Panc1 (cell line): ENCODE data around the gene FBXW7.

Experiments
- POLR2AphosphoS5 ChIP-seq: IDR thresholded peaks from 2 replicates; pipeline ENCODE4 v1.6.1; 2012; ENCODE audit warnings: mild to moderate bottlenecking, low read depth, low read length, moderate library complexity
- REST ChIP-seq, 2 experiments: IDR thresholded peaks; 2 replicates each; pipeline ENCODE4 v1.6.1; 2011 to 2012; ENCODE audit warnings: low read depth in 2 of 2, control low read depth in 1 of 2, low read length in 1 of 2, mild to moderate bottlenecking in 1 of 2, moderate library complexity in 1 of 2; ENCODE audit not compliant: insufficient read depth in 1 of 2
- TF ChIP-seq, protein P1 (sequence below): fragments of 450-650 bp; IDR thresholded peaks from 2 replicates; pipeline ENCODE4 v1.5.1; 2017; ENCODE audit warnings: mild to moderate bottlenecking

GRCh38 chr4:152577708-152578396, 42.0 kb upstream of the FBXW7 start:
- TF ChIP-seq, protein P1, sequence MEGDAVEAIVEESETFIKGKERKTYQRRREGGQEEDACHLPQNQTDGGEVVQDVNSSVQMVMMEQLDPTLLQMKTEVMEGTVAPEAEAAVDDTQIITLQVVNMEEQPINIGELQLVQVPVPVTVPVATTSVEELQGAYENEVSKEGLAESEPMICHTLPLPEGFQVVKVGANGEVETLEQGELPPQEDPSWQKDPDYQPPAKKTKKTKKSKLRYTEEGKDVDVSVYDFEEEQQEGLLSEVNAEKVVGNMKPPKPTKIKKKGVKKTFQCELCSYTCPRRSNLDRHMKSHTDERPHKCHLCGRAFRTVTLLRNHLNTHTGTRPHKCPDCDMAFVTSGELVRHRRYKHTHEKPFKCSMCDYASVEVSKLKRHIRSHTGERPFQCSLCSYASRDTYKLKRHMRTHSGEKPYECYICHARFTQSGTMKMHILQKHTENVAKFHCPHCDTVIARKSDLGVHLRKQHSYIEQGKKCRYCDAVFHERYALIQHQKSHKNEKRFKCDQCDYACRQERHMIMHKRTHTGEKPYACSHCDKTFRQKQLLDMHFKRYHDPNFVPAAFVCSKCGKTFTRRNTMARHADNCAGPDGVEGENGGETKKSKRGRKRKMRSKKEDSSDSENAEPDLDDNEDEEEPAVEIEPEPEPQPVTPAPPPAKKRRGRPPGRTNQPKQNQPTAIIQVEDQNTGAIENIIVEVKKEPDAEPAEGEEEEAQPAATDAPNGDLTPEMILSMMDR = no peak
- TF ChIP-seq REST (IDR thresholded peaks at IDR 0.05; ENCODE audit: insufficient read depth in 1 of 2, low read depth in 2 of 2, low read length in 1 of 2) = no peak
- TF ChIP-seq POLR2AphosphoS5 = no peak
